ENCODE measurements around the gene SUGT1.

The SUGT1 gene

DNA sequence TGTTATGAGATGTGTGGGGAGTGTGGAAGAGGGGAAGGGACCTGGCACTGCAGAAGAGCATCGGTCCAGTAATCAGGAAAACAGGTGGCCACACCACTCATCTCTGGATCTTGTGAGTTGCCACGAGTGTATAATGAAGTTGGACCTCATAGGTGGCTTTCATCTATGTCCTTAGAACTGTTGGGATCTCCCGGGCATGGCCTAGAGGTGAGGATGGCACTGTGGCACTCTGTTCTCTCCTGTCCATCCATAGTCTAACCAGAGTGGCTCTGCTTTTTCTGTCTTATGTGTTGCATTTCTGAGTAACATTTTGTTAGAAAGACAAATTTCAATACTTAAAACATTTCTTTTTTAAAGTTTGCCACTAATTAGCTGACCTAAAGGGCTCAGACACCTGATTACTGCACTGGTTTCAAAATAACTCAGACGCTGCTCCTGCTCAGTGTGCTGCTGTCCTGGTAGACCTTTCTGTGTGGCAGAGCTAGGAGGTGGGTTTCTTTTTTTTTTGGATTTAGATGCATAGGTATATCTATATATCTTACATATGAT, 81.5 kb downstream of the SUGT1 start:
- Histone ChIP-seq H3K4me3 (no peak overlapping the region), H3K36me3 (replicated peaks) (no peaks in the 10 kb centered on the region), H3K4me1 (peaks cover 42% of the 10 kb centered on the region), H3K9me3 (no peaks in the 10 kb centered on the region), H3K27me3 (ENCODE audit: low read depth) (no peaks in the 10 kb centered on the region)
- in situ Hi-C loops (cut with MboI; ENCODE audit: low sequenced_read_pairs) = no loop called here
- DNase-seq (ENCODE audit: low spot score in 2 of 2) = no peak

GRCh38 chr13:52736891-52737290, 84.3 kb downstream of the SUGT1 start:
- H3K9me3 ChIP-seq = no peaks in the 10 kb centered on the region
- peaks cover 43% of the 10 kb centered on the region for H3K4me1 ChIP-seq
- DNase-seq (ENCODE audit: low spot score in 2 of 2) = peak; percentile 53 to 98
- in situ Hi-C loops (cut with MboI; ENCODE audit: low sequenced_read_pairs) = no loop called here
- H3K4me3 ChIP-seq = no peak overlapping the region
- no peaks in the 10 kb centered on the region for H3K27me3 ChIP-seq (ENCODE audit: low read depth)
- H3K36me3 ChIP-seq (replicated peaks) = no peaks in the 10 kb centered on the region; the same call in 1 of the 2 replicates

- no peaks in the 10 kb centered on the region; the same call in 1 of the 2 replicates for H3K36me3 ChIP-seq (replicated peaks)
- peak in 1 of 2 experiments; percentile 95 for DNase-seq (ENCODE audit: low spot score in 2 of 2)
- in situ Hi-C loops (cut with MboI; ENCODE audit: low sequenced_read_pairs) = no loop called here
- H3K4me1 ChIP-seq = peaks cover 37% of the 10 kb centered on the region
- no peaks in the 10 kb centered on the region for H3K9me3 ChIP-seq
- H3K4me3 ChIP-seq = no peak overlapping the region
- no peaks in the 10 kb centered on the region for H3K27me3 ChIP-seq (ENCODE audit: low read depth)
Measured at GRCh38 chr13:52737451-52737850, 84.8 kb downstream of the SUGT1 start.

DNA sequence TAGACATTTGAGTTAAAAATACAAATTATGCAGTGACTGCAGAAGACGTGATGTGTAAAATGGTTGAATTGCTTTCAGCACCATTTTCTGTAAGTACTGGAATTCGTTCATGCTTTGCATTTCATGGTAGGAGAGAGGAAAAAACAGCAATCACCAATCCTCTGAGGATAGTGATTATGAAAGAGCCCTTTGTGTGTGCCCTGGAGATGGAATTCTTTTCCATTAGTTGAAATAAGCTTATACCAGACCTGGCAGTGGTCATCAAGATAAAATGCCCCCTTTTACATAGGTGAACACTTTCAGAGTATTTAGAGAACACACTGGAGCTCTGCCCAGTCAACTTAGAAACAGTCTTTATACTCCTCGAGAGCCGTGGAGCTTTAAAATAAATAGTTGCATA, 85.3 kb downstream of the SUGT1 start:
- Histone ChIP-seq H3K4me3 (no peak overlapping the region), H3K27me3 (ENCODE audit: low read depth) (no peaks in the 10 kb centered on the region), H3K36me3 (replicated peaks) (no peaks in the 10 kb centered on the region; the same call in 1 of the 2 replicates), H3K4me1 (peaks cover 32% of the 10 kb centered on the region), H3K9me3 (no peaks in the 10 kb centered on the region)
- in situ Hi-C loops (cut with MboI; ENCODE audit: low sequenced_read_pairs) = no loop called here
- peak; percentile 42 to 97 for DNase-seq (ENCODE audit: low spot score in 2 of 2)

DNA sequence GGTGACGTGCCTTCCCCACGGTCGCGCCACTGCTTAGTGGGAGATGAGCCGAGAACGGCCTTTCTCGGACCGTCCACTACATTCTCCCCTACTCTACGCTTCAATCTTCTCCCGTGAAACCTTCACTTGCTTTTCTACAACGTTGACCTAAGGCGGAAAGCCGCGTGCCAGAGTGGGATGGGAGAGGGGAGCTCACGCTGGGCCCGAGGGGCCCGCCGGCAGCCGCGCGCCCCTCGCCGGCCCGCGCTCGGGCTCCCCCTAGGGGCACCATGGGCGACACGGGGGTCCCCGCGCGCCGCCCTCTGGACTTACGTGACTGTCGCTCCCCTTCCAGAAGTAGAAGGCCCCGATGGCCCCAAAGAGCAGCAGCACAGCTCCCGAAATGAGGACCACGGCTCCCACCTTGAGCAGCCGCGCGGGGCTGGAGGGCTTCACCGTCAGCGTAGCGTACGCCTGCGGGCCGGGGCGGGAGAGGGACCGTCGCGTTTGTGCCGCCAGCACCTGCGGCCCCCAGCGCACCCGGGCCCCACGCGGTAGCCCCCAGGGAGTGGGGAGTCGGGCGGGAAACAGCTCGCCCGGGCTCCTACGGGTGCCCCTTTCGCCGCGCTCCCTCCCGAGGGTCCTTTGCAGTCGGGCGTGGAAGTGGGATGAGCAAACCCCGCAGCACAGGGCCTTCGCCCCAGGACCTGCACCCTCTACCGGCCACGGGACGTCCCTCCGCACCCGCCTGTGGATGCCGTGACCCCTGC, 86.3 kb downstream of the SUGT1 start:
- Histone ChIP-seq H3K4me1 (peaks cover 29% of the 10 kb centered on the region), H3K4me3 (no peak overlapping the region), H3K36me3 (replicated peaks) (no peaks in the 10 kb centered on the region; the same call in 1 of the 2 replicates), H3K27me3 (ENCODE audit: low read depth) (no peaks in the 10 kb centered on the region), H3K9me3 (no peaks in the 10 kb centered on the region)
- in situ Hi-C loops (cut with MboI; ENCODE audit: low sequenced_read_pairs) = no loop called here
- no peak for DNase-seq (ENCODE audit: low spot score in 2 of 2)

GRCh38 chr13:52739468-52740071, 86.9 kb downstream of the SUGT1 start, which contains the start of gene CNMD:
TSS of gene CNMD (minus strand) at chr13:52739820. CDS start at chr13:52739701, 119 bp downstream.
- no peaks in the 10 kb centered on the region for H3K9me3 ChIP-seq
- DNase-seq (ENCODE audit: low spot score in 2 of 2) = no peak
- H3K36me3 ChIP-seq (replicated peaks) = no peaks in the 10 kb centered on the region; the same call in 1 of the 2 replicates
- H3K4me3 ChIP-seq = no peak within 1 kb of the TSS
- in situ Hi-C loops (cut with MboI; ENCODE audit: low sequenced_read_pairs) = no loop called here
- no peaks in the 10 kb centered on the region for H3K27me3 ChIP-seq (ENCODE audit: low read depth)
- peaks cover 29% of the 10 kb centered on the region for H3K4me1 ChIP-seq

GRCh38 chr13:52743569-52743968, 90.9 kb downstream of the SUGT1 start:
- H3K4me1 ChIP-seq = peaks cover 6% of the 10 kb centered on the region
- no peaks in the 10 kb centered on the region for H3K9me3 ChIP-seq
- DNase-seq (ENCODE audit: low spot score in 2 of 2) = no peak
- no peaks in the 10 kb centered on the region; the same call in 1 of the 2 replicates for H3K36me3 ChIP-seq (replicated peaks)
- no peaks in the 10 kb centered on the region for H3K27me3 ChIP-seq (ENCODE audit: low read depth)
- in situ Hi-C loops (cut with MboI; ENCODE audit: low sequenced_read_pairs) = no loop called here
- H3K4me3 ChIP-seq = no peak overlapping the region

DNA sequence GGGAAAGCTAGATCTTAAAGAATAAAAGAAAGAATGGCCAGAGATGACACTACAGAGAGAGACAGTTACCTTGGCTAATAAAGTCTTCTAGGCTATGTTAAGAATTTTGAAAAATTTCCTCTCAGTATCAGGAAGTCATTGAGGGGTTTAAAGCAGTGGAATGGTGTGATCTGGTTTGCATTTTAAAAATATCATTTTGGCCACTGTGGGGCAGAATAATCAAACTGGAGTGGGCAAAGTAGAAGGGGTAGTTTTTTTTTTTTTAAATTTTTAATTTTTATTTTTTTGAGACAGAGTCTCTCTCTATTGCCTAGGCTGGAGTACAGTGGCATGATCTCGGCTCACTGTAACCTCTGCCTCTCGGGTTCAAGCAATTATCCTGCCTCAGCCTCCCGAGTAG, 91.4 kb downstream of the SUGT1 start:
- no peak for DNase-seq (ENCODE audit: low spot score in 2 of 2)
- no peaks in the 10 kb centered on the region for H3K9me3 ChIP-seq

DNA sequence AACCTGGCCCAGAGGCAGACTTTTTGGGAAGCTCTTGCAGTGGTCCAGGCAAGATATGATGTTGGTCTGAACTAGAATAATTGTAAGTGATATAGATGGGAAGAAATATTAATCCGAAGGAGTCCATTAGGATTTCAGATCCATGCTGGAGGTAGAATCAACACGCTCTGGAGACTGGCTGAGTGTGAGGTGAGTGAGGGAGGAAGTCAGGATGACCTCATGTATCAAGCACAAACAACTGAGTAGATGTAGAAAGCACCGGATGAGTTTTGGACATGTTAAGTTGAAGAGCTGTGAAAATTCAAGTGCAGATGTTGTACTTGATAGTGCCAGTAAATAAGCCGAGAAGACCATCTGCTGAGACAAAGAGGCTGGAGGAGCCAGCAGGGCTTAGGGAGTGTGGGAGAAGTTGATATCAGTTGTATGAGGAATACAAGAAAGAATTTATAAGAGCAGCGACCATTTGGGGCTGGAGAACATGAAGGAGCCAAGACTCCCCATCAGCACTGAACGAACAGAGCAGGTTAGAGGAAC, 92.3 kb downstream of the SUGT1 start:
- Histone ChIP-seq H3K4me1 (no peaks in the 10 kb centered on the region), H3K27me3 (ENCODE audit: low read depth) (no peaks in the 10 kb centered on the region), H3K9me3 (no peaks in the 10 kb centered on the region), H3K36me3 (replicated peaks) (no peaks in the 10 kb centered on the region; the same call in 1 of the 2 replicates), H3K4me3 (no peak overlapping the region)
- DNase-seq (ENCODE audit: low spot score in 2 of 2) = no peak
- in situ Hi-C loops (cut with MboI; ENCODE audit: low sequenced_read_pairs) = no loop called here

More for the DNA sequence above, 91.4 kb downstream of the SUGT1 start:
- no peaks in the 10 kb centered on the region; the same call in 1 of the 2 replicates for H3K36me3 ChIP-seq (replicated peaks)
- 0 out of 2 replicates have a peak, but pooled peaks cover 2% of the 10 kb centered on the region for H3K4me1 ChIP-seq
- H3K4me3 ChIP-seq = no peak overlapping the region
- in situ Hi-C loops (cut with MboI; ENCODE audit: low sequenced_read_pairs) = no loop called here
- no peaks in the 10 kb centered on the region for H3K27me3 ChIP-seq (ENCODE audit: low read depth)

DNA sequence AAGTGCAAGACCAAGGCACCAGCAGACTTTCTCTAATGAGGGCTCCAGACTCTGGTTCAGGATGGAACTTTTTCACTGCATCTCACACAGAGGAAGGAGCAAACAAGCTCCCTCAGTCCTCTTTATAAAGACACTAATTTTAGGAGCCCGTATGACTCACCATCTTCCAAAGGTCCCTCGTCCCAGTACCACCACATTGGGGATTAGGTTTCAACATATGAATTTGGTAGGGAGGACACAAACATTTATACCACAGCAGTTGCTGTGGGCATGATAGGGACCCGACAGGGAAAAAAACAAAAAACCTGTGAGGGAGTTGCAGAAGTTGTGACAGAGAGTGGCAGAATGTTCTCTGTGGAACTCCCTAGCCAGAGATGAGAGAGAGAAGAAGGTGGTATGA, 93.5 kb downstream of the SUGT1 start:
- no peak for DNase-seq (ENCODE audit: low spot score in 2 of 2)

DNA sequence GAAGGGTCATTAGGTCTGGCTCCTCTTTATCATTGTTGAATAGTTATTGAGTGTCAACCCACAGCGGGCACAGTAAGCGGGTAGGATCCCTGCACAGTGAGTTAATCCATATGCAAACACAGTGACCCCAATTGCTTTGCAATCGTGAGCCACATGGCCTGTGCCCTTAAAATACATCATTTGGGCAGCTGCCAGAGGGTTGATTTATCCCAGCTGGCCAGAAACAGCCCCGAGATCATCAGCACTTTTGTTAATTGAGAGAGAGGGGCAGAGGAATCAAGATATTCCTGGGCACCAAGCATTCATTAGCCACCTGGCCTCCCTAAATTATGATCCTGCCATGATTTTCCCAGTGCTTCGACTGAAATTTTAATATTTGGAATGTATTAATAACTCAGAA, 96.8 kb downstream of the SUGT1 start:
- H3K36me3 ChIP-seq (replicated peaks) = no peaks in the 10 kb centered on the region
- DNase-seq (ENCODE audit: low spot score in 2 of 2) = no peak
- H3K4me3 ChIP-seq = no peak overlapping the region
- no peaks in the 10 kb centered on the region for H3K4me1 ChIP-seq
- in situ Hi-C loops (cut with MboI; ENCODE audit: low sequenced_read_pairs) = no loop called here
- H3K27me3 ChIP-seq (ENCODE audit: low read depth) = no peaks in the 10 kb centered on the region
- no peaks in the 10 kb centered on the region for H3K9me3 ChIP-seq

More for the DNA sequence above, 93.5 kb downstream of the SUGT1 start:
- H3K4me3 ChIP-seq = no peak overlapping the region
- in situ Hi-C loops (cut with MboI; ENCODE audit: low sequenced_read_pairs) = no loop called here
- no peaks in the 10 kb centered on the region for H3K27me3 ChIP-seq (ENCODE audit: low read depth)
- H3K4me1 ChIP-seq = no peaks in the 10 kb centered on the region
- H3K36me3 ChIP-seq (replicated peaks) = no peaks in the 10 kb centered on the region; the same call in 1 of the 2 replicates
- no peaks in the 10 kb centered on the region for H3K9me3 ChIP-seq

Measured in HAP-1 (cell line).